Endothelial cell (in vitro differentiated cells): ENCODE measurements around the gene CITED1. TPM values are rescaled to one million over a fixed set of nuclear protein-coding genes. Genes with fewer than 3 reads are reported as not detected.

Source experiments
- DNase-seq: peaks from one replicate; pipeline ENCODE4 v3.0.0; 2021; ENCODE audit warnings: low spot score
- H3K27ac Mint-ChIP-seq: one replicate; pipeline ENCODE4 v1.8.0; 2021; ENCODE audit warnings: mixed read lengths, inconsistent platforms; ENCODE audit not compliant: unreplicated experiment
- H3K27me3 Mint-ChIP-seq: one replicate; pipeline ENCODE4 v1.8.0; 2021; ENCODE audit warnings: mild to moderate bottlenecking, moderate library complexity, mixed read lengths, inconsistent platforms; ENCODE audit not compliant: unreplicated experiment
- H3K36me3 Mint-ChIP-seq: one replicate; pipeline ENCODE4 v1.8.0; 2021; ENCODE audit warnings: mild to moderate bottlenecking, low read depth, mixed read lengths, inconsistent platforms; ENCODE audit not compliant: unreplicated experiment
- H3K4me1 Mint-ChIP-seq: one replicate; pipeline ENCODE4 v1.8.0; 2021; ENCODE audit warnings: mild to moderate bottlenecking, mixed read lengths, inconsistent platforms; ENCODE audit not compliant: unreplicated experiment
- H3K4me3 Mint-ChIP-seq: one replicate; pipeline ENCODE4 v1.8.0; 2021; ENCODE audit warnings: mild to moderate bottlenecking, mixed read lengths, inconsistent platforms; ENCODE audit not compliant: unreplicated experiment
- H3K9me3 Mint-ChIP-seq: one replicate; pipeline ENCODE4 v1.8.0; 2021; ENCODE audit warnings: mixed read lengths, inconsistent platforms; ENCODE audit not compliant: unreplicated experiment
- total RNA-seq: library from RNA; stranded (reverse); fragmentation: NEBNext Ultra II Directional; extraction: Animal tissue kit (Norgen Biotek cat#: 25700); gene quantifications from one replicate; pipeline ENCODE4 v1.2.1, GENCODE V29; 2021; ENCODE audit not compliant: unreplicated experiment
- TF ChIP-seq, protein P1 (sequence below): fragments of 200-600 bp; sonication (generic); IDR thresholded peaks from one replicate; pipeline ENCODE4 v1.5.0; 2021; ENCODE audit warnings: antibody characterized with exemption; ENCODE audit not compliant: unreplicated experiment

Gene CITED1
- total RNA-seq, 1 donor from 2014 or later: 3.2 TPM

GRCh38 chrX:72255864-72256263 is 49.9 kb downstream of the CITED1 start:
- no peaks in the 10 kb centered on the region for H3K36me3 Mint-ChIP-seq
- no peaks in the 10 kb centered on the region for H3K9me3 Mint-ChIP-seq
- H3K27me3 Mint-ChIP-seq: no peaks in the 10 kb centered on the region
- no peak overlapping the region for H3K4me3 Mint-ChIP-seq
- TF ChIP-seq, protein P1, sequence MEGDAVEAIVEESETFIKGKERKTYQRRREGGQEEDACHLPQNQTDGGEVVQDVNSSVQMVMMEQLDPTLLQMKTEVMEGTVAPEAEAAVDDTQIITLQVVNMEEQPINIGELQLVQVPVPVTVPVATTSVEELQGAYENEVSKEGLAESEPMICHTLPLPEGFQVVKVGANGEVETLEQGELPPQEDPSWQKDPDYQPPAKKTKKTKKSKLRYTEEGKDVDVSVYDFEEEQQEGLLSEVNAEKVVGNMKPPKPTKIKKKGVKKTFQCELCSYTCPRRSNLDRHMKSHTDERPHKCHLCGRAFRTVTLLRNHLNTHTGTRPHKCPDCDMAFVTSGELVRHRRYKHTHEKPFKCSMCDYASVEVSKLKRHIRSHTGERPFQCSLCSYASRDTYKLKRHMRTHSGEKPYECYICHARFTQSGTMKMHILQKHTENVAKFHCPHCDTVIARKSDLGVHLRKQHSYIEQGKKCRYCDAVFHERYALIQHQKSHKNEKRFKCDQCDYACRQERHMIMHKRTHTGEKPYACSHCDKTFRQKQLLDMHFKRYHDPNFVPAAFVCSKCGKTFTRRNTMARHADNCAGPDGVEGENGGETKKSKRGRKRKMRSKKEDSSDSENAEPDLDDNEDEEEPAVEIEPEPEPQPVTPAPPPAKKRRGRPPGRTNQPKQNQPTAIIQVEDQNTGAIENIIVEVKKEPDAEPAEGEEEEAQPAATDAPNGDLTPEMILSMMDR: no peak
- H3K27ac Mint-ChIP-seq: no peak overlapping the region
- no peaks in the 10 kb centered on the region for H3K4me1 Mint-ChIP-seq
- DNase-seq: no peak

GRCh38 chrX:72255445-72255844 is 50.3 kb downstream of the CITED1 start:
- Mint-ChIP-seq H3K4me1 (no peaks in the 10 kb centered on the region), H3K36me3 (no peaks in the 10 kb centered on the region), H3K9me3 (no peaks in the 10 kb centered on the region), H3K27me3 (peaks cover 2% of the 10 kb centered on the region), H3K4me3 (no peak overlapping the region), H3K27ac (no peak overlapping the region)
- peak; percentile 30 for DNase-seq
- TF ChIP-seq, protein P1: no peak

GRCh38 chrX:72254816-72255215 is 50.9 kb downstream of the CITED1 start:
- Mint-ChIP-seq H3K4me3 (no peak overlapping the region), H3K9me3 (no peaks in the 10 kb centered on the region), H3K27me3 (peaks cover 2% of the 10 kb centered on the region), H3K4me1 (no peaks in the 10 kb centered on the region), H3K36me3 (no peaks in the 10 kb centered on the region), H3K27ac (no peak overlapping the region)
- TF ChIP-seq, protein P1: no peak
- no peak for DNase-seq

- Mint-ChIP-seq H3K9me3 (no peaks in the 10 kb centered on the region), H3K4me1 (no peaks in the 10 kb centered on the region), H3K27me3 (peaks cover 2% of the 10 kb centered on the region), H3K36me3 (no peaks in the 10 kb centered on the region), H3K4me3 (no peak overlapping the region), H3K27ac (no peak overlapping the region)
- TF ChIP-seq, protein P1: no peak
- DNase-seq: no peak
Observed at GRCh38 chrX:72253686-72254085, 52.0 kb downstream of the CITED1 start.

Other genes starting within 250 kb of the CITED1 start
- 8.5 TPM for gene RTL5, start 174.0 kb downstream of the CITED1 start, total RNA-seq
- gene PIN4, start 124.2 kb downstream of the CITED1 start, total RNA-seq: 9.3 TPM
- 1.7 TPM for gene ERCC6L, start 66.9 kb downstream of the CITED1 start, total RNA-seq
- gene RPS4X, start 28.7 kb downstream of the CITED1 start, total RNA-seq: 975 TPM